Activated CD8-positive, alpha-beta memory T cell treated with anti-CD3 and anti-CD28 coated beads for 36 hours (primary cell): ENCODE data around the gene CLPSL2. TPM values are rescaled to one million over a fixed set of nuclear protein-coding genes. Genes with fewer than 3 reads are reported as not detected.

ENCODE experiments used
- CTCF ChIA-PET: fragments of 350-600 bp; sonication (Branson Sonifier 250); formaldehyde crosslinking; loops from one replicate; lab custom pipeline; 2021; ENCODE audit warnings: antibody characterized with exemption; lab: Charles Lee
- POLR2A ChIA-PET: fragments of 350-600 bp; sonication (Branson Sonifier 250); formaldehyde crosslinking; loops from one replicate; lab custom pipeline; 2021; ENCODE audit warnings: antibody characterized with exemption; lab: Charles Lee
- total RNA-seq, 2 experiments: library from RNA; stranded (reverse); gene quantifications; one replicate each; pipeline ENCODE4 v1.2.3, GENCODE V29; 2021

The CLPSL2 gene
- total RNA-seq, 2 experiments from 2014 or later = not detected

DNA sequence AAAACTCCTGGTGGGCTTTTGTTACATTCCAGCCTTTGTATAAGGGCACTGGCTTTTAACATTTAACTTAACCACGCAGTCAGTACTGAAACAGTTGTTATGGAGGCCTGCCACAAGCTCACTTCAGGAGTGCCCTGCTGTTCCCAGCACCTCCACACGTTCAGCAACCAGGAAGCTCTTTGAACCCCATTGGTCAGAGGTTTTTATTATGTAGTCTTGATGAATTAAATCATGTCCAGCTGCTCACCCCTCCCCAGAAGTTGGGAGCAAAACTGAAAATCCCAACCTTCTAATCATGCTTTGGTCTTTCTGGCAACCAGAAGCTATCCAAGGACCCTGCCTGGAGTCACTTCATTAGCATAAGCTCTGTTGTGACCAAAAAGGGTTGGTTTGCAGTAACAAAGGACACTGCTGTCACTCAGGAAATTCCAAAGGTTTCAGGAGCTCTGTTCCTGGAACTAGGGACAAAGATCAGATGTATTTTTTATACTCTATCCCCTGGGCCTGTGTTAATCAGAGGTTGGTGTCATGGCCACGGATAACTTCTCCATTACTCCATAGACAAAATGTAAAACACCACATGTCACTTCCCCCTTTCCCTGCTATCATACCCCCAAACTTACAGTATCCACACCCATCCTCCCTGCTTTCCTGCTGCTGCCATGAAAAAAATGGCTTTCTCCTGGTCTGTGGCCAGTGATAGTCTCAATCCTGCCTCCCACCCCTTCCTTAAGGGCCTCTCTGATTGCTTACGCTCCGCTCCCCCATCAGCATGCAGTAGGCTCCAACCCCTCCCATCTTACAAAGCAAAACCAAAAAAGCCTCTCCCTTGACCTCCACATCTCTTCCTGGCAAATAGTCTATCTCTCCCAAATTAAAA is 36.5 kb upstream of the CLPSL2 start:
- CTCF ChIA-PET = interaction anchor here (0.7 to 1.0 kb wide), 3 partner anchors 165 to 585 kb away, joined by 3 to 4 read pairs (median 3); no protein-coding TSS in a partner anchor
- POLR2A ChIA-PET = interaction anchor here (0.6 kb wide), 1 partner anchor 397 kb away, joined by 3 read pairs; no protein-coding TSS in a partner anchor

DNA sequence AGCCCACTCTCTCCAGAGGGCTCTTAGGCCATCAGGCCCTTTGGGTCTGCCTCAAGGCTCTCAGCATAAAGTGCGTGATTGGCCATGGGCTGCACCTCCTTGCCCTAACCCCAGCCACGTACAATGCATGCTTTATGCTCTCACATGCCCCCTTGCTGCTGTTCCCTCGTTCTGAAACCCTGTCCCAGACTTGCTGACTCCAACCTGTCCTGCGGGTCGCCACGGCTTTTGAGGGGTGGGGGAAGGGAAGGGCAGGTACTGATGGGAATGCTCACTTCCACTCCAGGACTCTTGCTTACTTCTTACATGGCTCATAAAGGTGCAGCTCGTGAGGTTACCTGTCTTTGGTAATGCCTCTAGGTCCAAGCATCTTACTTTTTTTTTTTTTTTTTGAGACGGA is 33.6 kb upstream of the CLPSL2 start:
- CTCF ChIA-PET = interaction anchor here (0.7 kb wide), 1 partner anchor 208 kb away, joined by 3 read pairs; no protein-coding TSS in a partner anchor
- POLR2A ChIA-PET = no interaction called here

DNA sequence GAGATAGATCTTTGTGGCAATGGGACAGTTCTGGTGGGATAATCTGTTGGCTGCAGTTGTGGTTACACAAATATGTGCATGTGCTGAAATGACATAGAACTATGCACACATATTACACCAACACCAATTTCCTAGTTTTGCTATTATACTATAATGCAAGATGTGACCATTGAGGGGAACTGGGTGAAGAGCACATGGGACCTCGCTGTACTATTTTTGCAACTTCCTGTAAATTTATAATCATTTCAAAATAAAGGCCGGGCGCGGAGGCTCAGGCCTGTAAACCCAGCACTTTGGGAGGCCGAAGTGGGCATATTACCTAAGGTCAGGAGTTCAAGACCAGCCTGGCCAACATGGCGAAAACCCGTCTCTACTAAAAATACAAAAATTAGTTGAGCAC is 30.9 kb upstream of the CLPSL2 start:
- POLR2A ChIA-PET = no interaction called here
- CTCF ChIA-PET = no interaction called here

DNA sequence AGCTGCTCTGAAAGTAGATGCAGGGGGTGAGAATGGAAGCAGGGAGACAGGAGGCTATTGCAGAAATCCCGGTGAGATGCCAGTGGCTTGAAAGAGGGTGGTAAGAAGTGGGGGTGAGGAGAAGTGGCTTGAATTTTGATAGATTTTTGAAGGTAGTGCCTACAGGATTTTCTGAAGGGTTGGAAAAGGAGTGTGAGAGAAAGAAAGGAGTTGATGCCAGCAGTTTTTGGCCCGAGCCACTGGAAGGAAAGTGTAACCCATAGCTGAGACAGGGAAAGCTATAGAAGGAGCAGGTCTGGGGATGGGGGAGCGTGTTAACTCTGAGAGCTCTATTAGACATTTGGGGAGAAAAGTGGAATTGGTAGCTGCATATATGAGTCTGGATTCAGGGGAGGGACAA is 29.9 kb upstream of the CLPSL2 start:
- POLR2A ChIA-PET = no interaction called here
- CTCF ChIA-PET = interaction anchor here (1.5 kb wide), 1 partner anchor 10 kb away, joined by 3 read pairs; the partner anchor contains the start of gene ARMC12

DNA sequence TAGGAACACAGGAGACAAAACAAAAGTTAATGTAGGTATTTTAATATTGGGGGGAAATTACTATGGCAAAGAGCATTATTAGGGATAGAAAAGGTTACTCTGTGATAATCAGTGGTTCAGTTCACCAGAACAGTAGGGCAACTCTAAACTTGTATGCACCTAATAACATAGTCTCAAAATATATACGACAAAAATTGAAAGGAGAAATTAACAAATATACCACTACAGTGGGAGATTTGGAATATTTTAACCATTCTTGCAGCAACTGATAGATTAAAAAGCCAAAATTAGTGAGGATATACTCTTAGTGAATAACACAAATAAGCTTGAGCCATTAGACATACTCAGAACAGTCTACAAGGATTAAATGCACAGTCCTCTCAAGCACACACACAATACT is 28.5 kb upstream of the CLPSL2 start:
- ChIA-PET POLR2A (no interaction called here), CTCF (interaction anchor here (1.3 to 1.5 kb wide), 2 partner anchors 10 to 11 kb away, joined by 3 read pairs; partner anchors contain the start of gene ARMC12)

DNA sequence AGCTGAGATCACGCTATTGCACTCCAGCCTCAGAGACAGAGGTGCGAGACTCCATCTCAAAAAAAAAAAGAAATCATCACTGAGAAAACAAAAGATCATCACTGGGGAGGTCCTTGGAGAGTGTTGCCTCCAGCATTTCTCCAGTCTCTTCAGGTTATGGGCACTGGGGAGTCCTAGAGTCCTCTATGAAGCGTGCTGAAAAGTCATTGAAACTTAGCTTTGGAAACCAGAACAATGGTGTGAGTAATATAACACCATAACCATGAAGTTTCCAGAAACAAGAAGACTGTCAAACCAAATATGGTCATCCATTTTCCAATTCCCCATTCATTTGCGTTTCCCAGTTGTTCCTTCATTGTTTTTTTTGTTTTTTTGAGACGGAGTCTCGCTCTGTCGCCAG is 25.8 kb upstream of the CLPSL2 start:
- ChIA-PET POLR2A (no interaction called here), CTCF (interaction anchor here (1.2 to 1.6 kb wide), 2 partner anchors 12 to 14 kb away, joined by 4 to 5 read pairs; partner anchors contain the start of gene ARMC12)

DNA sequence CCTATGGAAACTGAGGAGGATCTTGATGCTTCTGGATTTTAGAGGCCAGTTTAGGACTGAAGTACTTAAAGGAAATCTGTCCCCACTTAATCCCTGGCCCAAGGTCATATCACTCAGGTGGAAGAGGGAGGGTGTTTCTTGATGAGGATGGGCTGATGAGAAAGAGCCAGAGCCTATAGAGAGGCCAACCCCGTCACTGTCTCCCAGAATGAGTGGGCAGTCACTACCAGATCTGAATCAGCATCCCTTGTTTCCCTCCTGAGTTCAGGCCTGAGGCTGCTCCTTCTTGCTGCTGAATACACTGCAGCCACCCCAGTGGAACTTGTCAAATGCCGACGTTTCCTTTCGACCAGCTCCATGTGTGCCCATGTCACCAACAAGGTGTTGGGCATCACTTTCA is 24.8 kb upstream of the CLPSL2 start:
- POLR2A ChIA-PET = interaction anchor here (1.0 kb wide), 1 partner anchor 41 kb away, joined by 3 read pairs; no protein-coding TSS in a partner anchor
- CTCF ChIA-PET = interaction anchor here (0.6 to 0.7 kb wide), 2 partner anchors 120 to 214 kb away, joined by 3 read pairs; no protein-coding TSS in a partner anchor

DNA sequence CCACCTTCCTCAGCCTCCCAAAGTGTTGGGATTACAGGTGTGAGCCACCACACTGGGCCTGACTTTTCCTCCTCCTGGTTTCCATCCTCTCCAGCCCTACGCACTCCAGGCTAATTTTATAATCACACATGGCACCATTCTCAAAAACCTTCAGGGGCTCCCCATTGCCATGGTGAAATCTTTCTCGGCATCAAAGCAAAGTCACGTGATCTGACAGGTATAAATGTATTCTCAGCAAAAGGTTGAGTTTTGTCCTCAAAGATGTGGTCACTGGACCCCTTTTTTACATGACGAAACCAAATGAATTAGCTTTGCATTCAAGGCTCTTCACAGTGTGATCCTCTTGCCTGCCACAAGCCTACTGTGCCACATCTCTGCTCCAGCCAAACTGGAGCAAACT is 24.1 kb upstream of the CLPSL2 start:
- CTCF ChIA-PET = interaction anchor here (0.6 kb wide), 1 partner anchor 120 kb away, joined by 3 read pairs; no protein-coding TSS in a partner anchor

DNA sequence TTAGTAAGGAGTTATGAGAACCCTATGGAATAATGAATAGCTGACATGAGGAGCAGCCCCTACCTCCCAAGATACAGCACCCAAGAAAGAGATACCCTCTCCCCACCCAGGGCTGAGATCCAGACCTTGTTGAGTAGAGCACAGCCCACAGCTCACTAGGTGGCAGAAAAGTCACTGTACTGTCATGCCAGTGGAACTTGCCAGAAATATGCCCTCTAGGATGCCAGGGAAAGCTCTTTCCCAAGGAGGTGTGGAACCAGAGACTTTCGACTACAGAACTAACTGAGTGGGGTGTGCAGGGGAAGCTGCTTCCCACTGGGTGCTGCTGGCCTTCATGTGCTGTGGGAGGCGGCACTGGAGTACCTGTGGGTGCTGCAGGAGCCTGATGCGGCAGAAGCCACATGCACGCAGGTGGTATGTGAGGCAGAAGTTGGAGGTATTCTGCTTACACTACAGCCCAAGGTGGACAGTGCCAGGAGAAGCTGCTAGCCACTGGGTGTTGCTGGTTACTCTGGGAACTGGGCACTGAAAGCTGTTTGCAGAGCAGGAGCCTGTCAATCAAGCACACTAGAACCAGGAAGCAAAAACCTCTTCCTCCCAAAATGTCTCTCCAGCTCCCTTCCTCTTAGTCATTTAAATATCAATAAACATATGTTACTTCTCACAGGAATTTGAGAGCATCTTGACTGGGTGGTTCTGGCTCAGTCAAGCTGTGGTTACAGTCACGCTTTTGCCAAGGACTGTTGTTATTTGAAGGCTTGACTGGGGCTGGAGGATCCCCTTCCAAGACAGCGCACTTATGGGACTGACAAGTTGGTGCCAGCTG is 21.7 kb upstream of the CLPSL2 start:
- ChIA-PET POLR2A (no interaction called here), CTCF (interaction anchor here (0.9 kb wide), 1 partner anchor 19 kb away, joined by 3 read pairs; no protein-coding TSS in a partner anchor)

More for the DNA sequence above, 24.1 kb upstream of the CLPSL2 start:
- POLR2A ChIA-PET = no interaction called here

DNA sequence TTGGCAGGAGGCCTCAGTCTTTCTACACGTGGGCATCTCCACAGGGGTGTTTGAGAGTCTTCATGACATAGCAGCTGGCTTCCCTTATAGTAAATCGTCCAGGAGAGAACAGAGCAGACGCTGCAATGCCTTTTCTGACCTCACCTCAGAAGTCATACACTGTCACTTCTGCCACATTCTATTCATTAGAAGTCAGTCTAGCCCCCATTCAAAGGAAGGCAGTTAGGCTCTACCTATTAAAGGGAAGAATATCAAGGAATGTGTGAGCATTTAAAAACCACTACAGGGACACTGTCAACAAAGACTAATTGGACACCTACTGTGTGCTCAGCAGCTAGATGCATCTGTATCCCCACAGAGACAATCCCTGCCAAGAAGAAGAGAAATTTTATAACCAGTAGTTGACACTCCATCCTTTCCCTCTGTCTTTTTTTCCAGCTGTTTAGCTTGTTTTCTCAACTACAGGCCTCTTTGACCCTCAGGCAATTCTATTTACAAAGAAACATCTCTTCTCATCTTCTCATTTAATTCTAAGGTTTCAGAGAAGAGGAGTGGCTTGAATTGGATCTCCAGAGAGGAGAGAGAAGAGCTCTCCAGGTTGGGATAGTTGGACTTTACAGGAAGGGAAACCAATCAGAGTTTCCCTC is 21.0 kb upstream of the CLPSL2 start:
- ChIA-PET CTCF (no interaction called here), POLR2A (no interaction called here)

DNA sequence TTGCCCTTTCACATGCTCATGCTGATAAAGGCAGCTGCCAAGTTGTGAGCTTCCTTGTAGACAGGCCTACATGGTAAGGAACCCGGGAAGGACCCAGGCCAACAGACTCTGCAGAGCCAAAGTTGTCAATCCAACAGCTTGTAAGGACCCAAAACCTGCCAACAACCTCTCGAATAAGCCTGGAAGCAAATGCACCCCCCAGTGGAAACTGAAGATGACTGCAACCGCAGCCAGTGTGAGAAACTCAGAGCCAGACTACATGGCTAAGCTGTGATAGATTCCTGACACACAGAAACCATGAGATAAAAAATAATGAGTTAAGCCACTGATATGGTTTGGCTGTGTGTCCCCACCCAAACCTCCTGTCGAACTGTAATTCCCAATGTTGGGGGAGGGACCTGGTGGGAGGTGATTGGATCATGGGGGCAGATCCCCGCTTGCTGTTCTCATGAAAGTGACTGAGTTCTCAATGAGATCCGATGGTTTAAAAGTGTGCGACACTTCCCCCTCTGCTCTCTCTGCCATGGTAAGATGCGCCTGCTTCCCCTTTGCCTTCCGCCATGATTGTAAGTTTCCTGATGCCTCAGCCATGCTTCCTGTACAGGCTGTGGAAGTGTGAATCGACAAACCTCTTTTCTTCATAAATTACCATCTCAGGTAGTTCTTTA is 18.8 kb upstream of the CLPSL2 start:
- POLR2A ChIA-PET = no interaction called here
- CTCF ChIA-PET = no interaction called here

DNA sequence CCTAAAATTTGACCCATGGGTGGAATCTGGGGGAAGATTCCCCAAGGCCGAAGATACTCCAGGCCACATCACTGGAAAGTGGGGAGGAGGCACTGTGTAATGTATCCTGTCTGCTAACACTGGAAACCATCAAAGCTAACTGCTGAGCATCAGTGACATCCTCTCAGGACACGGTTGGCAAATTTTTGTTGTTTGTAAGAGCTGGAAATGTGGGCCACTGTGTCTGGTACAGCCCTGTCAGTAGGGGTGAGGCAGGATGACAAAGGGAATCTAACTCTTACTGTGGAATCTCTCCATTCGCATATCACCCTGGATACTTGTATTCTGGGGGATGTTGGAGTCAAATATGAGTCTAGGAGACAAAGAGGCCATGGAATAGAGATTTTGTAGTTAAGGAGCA is 17.0 kb upstream of the CLPSL2 start:
- ChIA-PET POLR2A (no interaction called here), CTCF (no interaction called here)

DNA sequence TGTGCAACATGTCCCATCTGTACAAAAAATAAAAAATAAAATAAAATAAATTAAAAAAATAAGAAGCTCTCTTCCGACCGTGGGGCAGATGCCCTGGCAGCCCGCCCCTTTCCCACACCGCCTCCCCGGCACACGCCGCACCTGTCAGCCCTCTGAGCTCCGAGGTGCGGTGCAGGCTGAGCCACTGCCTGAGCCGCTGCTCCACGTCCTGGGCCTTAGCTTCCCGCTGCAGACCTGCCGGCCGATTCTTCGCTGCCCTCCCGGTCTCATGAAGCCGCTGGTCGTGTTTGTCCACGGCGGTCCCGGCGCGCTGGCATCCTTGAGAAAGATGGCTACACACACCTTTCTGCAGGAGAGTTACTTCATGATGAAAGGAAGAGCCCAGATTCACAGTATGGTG is 10.7 kb upstream of the CLPSL2 start:
- ChIA-PET CTCF (no interaction called here), POLR2A (no interaction called here)

DNA sequence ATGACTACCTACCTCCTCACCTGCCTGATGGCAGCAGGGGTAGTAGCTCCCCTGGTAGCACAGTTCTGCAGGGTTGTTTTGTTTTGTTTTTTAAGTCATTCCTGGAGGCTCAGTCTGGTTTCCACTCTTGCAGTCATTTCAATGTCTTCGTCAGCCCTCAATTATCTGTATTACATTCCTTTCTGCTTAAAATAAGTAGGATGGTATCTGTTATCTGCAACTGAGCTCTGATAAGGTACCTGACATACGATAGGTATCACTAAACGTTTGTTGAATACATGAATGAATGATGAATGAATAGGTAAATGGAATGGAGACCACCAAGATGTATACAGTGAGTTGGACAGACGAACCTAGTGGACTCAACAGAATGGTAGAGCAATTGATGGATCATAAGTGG is 7.2 kb upstream of the CLPSL2 start:
- POLR2A ChIA-PET = no interaction called here
- CTCF ChIA-PET = interaction anchor here (0.8 to 1.2 kb wide), 3 partner anchors 16 to 217 kb away, joined by 3 to 5 read pairs (median 3); no protein-coding TSS in a partner anchor

DNA sequence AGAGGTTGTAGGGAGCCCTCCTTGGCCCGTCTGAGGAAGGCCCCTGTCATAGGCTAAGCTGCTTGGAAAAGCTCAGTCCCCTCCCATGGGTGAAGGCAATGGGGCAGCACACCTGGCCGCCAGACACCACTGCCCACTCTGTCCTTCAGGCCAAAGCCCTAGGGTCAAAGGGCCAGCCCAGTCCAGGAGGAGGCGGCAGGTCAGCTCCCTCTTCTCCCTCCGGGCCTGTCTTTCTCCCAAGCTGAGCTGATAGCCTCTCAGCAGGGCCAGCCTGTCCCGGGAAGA is 5.1 kb upstream of the CLPSL2 start:
- ChIA-PET CTCF (no interaction called here), POLR2A (no interaction called here)

DNA sequence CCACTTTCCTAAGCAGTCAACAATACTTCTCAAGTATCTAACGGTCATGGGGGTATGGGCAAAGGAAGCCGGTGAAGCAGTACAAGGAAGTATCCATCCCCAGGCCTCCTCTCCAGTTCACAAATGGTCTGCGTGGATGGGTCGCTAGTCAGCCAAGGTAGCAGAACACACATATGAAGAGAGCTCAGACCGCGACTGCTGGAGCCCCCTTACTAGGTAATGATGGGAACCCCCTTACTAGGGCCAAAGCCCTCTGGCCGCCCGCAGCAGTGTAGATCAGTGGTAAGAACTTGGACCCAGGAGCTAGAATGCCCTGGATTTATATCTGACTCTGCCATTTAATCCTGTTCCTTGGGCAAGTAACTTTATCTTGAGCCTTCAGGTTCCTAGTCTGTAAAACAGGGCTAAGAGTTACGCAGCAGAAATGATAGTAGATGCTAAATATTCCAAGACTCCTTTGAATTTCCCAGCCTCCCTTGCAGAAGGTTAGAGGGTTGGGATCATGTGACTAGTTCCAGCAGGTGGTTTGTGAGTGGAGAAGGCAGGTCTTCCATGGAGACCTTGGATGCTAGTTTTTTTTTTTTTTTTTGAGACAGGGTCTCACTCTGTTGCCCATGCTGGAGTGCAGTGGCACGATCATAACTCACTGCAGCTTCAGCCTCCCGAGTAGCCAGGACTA is 2.1 kb upstream of the CLPSL2 start:
- ChIA-PET POLR2A (no interaction called here), CTCF (no interaction called here)

DNA sequence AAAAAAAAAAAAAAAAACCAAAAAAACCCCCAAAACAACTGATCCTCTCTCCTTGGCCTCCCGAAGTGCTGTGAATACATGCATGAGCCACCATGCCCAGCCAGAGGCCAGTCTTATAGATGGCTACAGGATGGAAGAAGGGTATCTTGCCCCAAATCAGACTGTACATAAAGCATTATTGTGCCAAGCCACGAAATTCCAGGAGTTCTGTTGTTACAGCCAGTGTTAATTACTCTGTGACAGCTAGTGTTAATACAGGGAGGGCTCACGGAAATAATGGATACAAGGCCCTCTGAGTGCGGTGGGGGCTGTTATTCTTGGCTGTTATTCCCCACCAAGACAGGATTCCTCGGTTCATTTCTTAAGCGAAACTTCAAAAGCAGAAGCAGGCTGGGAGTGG is 1.4 kb upstream of the CLPSL2 start:
- CTCF ChIA-PET = no interaction called here
- POLR2A ChIA-PET = no interaction called here

DNA sequence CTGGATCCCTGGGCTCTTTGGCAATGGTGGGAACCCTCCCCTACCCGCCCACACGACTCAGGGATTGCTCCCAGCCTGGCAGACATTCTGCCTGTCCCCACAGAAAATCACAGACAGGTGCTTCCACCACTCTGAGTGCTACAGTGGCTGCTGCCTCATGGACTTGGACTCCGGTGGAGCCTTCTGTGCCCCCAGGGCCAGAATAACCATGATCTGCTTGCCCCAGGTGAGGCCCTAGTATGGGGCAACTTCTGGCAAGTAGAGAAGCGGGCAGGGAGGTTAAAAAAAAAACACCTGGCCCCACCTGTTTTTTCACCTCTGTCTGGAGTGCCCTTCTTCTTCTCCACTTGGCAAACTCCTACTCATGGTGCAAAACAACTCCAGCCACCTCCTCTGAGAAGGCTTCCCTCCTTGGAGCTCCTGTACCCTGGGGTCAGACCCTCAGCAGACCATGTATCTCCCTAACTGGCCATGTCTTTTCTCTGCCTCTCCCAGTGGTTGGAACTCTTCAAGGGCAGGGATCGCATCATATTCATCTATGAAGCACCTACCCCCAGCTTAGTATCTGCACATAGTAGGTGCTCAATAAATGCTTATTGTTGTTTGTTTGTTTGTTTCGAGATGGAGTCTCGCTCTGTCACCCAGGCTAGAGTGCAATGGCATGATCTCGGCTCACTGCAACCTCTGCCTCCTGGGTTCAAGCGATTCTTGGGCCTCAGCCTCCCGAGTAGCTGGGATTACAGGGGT is 1.1 kb downstream of the CLPSL2 start:
- CTCF ChIA-PET = no interaction called here
- POLR2A ChIA-PET = no interaction called here
